ENCODE results near the gene DTNBP1.

GRCh38 chr6:15604843-15605242, 58.0 kb downstream of the DTNBP1 start:
- no peak for TF ChIP-seq ZNF274 (IDR thresholded peaks at IDR 0.05; ENCODE audit: low read depth, low read length)
- TF ChIP-seq YY1 (IDR thresholded peaks at IDR 0.05; ENCODE audit: insufficient read depth, insufficient read length), result no peak
- TF ChIP-seq SUZ12 (IDR thresholded peaks at IDR 0.05; ENCODE audit: extremely low read depth, insufficient read depth, insufficient read length), result no peak

Measured in NT2/D1 (cell line).